GM10266 (cell line): ENCODE data around the gene CACNA2D1.

Experiments used
- DNase-seq: peaks from one replicate; pipeline ENCODE4 v3.0.0; 2012; ENCODE audit errors: extremely low spot score
- CTCF ChIP-seq: IDR thresholded peaks from 2 replicates; pipeline ENCODE4 v1.5.1; 2012; ENCODE audit warnings: mild to moderate bottlenecking, low read depth; ENCODE audit not compliant: control insufficient read depth, insufficient read depth; ENCODE audit errors: missing control alignments

Gene CACNA2D1

DNA sequence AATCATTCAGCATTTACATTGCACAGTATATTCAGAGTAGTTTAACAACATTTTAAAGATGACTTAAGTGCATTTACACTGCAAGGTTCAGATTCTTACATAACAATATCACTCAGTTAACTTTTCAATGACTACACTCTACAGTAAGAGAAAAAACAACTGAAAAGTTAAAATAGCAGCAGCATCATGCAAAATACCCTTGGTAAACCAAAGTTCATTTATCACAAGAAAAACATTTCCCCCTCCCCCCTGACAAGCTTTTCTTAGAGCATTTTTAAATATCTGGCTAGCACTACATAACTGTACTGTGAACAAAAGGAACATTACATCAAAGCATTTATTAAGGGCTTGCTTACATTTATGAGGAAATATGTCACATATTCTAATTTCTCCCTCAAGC is 494.3 kb downstream of the CACNA2D1 start:
- DNase-seq = no peak
- no peak for TF ChIP-seq CTCF

DNA sequence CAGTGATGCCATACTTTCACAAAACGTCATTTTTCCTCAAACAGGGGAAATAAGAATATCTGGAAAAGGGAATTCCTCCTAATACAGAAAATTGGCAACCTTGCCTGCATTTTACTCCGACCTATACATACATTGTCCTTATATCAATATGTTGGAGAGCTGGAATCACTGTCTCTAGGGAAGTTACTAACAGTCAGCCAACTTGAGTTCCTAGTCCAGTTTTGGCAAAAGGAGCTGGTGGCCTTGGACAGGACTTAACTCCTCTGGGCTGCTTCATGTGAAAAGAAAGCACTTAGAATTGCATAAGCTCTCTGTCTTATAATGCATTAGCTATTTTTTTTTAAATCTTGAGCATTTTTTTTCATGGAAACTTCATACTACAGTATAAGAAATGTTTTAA is 499.5 kb downstream of the CACNA2D1 start:
- DNase-seq = no peak
- no peak for TF ChIP-seq CTCF

GRCh38 chr7:81937091-81937490 is 506.5 kb downstream of the CACNA2D1 start:
- TF ChIP-seq CTCF = no peak
- DNase-seq = no peak

DNA sequence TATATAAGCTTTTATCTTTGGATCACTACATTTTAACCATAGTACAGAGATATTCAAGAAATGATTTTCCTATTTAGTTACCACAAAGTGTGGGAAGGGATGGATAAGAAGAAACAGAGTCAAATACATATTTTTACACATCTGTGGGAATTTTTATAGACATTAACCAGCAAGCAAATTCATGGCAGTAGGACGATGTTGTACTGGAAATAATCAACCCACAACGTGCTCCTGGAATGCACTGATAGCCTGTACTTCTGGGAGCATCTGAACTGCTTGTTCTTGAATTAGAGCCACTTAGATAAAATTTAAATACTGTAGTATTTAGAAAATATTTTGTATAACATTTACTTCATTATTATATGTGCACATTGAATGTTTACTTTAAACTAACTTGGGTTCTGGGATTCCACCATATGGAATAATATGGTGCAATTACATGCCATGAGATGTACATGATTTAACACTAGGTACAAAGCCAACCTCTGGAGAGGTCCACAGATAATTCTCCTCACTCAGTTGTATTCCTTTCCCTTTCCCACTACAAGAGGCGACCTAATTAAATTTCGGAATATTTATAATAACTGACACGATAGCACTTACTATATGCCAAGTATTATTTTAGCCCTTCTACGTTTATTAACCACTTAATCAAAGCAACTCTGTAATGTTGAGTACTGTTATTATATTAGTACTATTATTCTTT is 508.8 kb downstream of the CACNA2D1 start:
- no peak for TF ChIP-seq CTCF
- DNase-seq = no peak

GRCh38 chr7:81932936-81933335 is 510.6 kb downstream of the CACNA2D1 start:
- no peak for TF ChIP-seq CTCF
- DNase-seq = no peak

DNA sequence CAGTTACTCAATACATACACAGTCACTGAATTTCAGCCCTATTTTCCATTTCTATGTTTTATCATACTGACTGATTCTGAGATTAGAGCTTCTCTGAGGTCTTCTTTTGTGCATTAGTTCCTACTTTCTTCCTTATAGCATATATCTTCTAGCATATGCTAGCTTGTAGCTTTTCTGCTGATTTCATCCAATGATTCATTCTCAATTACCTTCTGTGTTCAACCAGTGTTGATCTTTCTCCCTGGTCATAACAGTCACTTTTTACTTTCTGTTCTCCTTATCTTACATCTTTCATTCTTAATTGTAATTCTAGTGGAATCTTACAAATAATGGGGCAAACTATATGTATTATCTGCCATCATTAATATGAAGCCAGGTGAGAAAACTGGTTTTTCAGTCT is 514.2 kb downstream of the CACNA2D1 start:
- no peak for DNase-seq
- no peak for TF ChIP-seq CTCF

DNA sequence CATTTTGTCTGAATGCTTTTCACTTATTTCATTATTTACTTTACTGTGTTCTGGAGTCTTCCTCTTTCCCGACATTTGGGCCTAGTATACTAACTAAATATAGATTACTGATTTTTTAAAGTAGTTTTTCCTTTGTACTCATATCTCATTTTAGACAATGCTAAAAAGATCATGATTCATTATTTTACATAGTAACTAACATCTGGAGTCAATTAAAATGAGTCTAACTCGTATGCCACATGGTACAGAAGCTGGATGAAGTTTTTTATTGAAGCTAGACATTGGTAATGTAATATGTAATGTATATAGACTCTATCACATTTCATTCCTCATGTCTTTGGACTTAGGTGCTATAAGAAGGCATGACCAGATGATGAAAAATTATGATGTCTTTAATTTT is 517.4 kb downstream of the CACNA2D1 start:
- no peak for TF ChIP-seq CTCF
- no peak for DNase-seq
